MM.1S (cell line): Measurements from ENCODE around the gene CNTRL.
A peak's percentile ranks its signal among the peaks of the same experiment; 100 is the strongest.

Experiments
- DNase-seq: peaks from one replicate; pipeline ENCODE4 v3.0.0-alpha.2; 2015
- H2AFZ ChIP-seq: fragments of 300-600 bp; sonication (generic); 2 replicates; pipeline ENCODE4 v1.6.0; 2016; ENCODE audit warnings: antibody characterized with exemption, low read length
- H3F3A ChIP-seq: fragments of 300-600 bp; sonication (generic); 2 replicates; pipeline ENCODE4 v1.6.1; 2016; ENCODE audit warnings: mild to moderate bottlenecking, antibody characterized with exemption, low read length, moderate library complexity, mixed read lengths; ENCODE audit not compliant: insufficient read depth
- H3K27ac ChIP-seq: fragments of 300-600 bp; sonication (generic); 2 replicates; pipeline ENCODE4 v1.5.1; 2016; ENCODE audit warnings: mild to moderate bottlenecking, low read length
- H3K27me3 ChIP-seq: fragments of 300-600 bp; sonication (generic); replicated peaks from 2 replicates; pipeline ENCODE4 v1.6.0; 2016; ENCODE audit warnings: low read length; ENCODE audit not compliant: insufficient read depth
- H3K36me3 ChIP-seq: fragments of 300-600 bp; sonication (generic); replicated peaks from 2 replicates; pipeline ENCODE4 v1.6.1; 2016; ENCODE audit warnings: mild to moderate bottlenecking, low read length, mixed read lengths; ENCODE audit not compliant: insufficient read depth
- H3K4me1 ChIP-seq: fragments of 300-600 bp; sonication (generic); 2 replicates; pipeline ENCODE4 v1.6.1; 2016; ENCODE audit warnings: low read length, mixed read lengths
- H3K4me2 ChIP-seq: fragments of 300-600 bp; sonication (generic); 2 replicates; pipeline ENCODE4 v1.6.0; 2016; ENCODE audit warnings: low read depth, low read length
- H3K4me3 ChIP-seq: fragments of 300-600 bp; sonication (generic); 2 replicates; pipeline ENCODE4 v1.5.1; 2016; ENCODE audit warnings: low read length, mixed read lengths
- H3K79me2 ChIP-seq: fragments of 300-600 bp; sonication (generic); 2 replicates; pipeline ENCODE4 v1.6.1; 2016; ENCODE audit warnings: mixed run types, low read length, mixed read lengths
- H3K9ac ChIP-seq: fragments of 300-600 bp; sonication (generic); 2 replicates; pipeline ENCODE4 v1.6.1; 2016; ENCODE audit warnings: low read length, mixed read lengths
- H3K9me2 ChIP-seq: fragments of 300-600 bp; sonication (generic); replicated peaks from 2 replicates; pipeline ENCODE4 v1.6.1; 2016; ENCODE audit warnings: mild to moderate bottlenecking, low read length, mixed read lengths; ENCODE audit not compliant: insufficient read depth
- H3K9me3 ChIP-seq: fragments of 300-600 bp; sonication (generic); replicated peaks from 2 replicates; pipeline ENCODE4 v1.6.1; 2016; ENCODE audit warnings: mild to moderate bottlenecking, low read length, mixed read lengths; ENCODE audit not compliant: insufficient read depth
- H4K20me1 ChIP-seq: fragments of 300-600 bp; sonication (generic); 2 replicates; pipeline ENCODE4 v1.6.1; 2016; ENCODE audit warnings: mild to moderate bottlenecking, low read length, moderate library complexity, mixed read lengths; ENCODE audit not compliant: insufficient read depth
- CTCF ChIP-seq: fragments of 300-600 bp; sonication (generic); IDR thresholded peaks from 2 replicates; pipeline ENCODE4 v1.5.1; 2016; ENCODE audit warnings: antibody characterized with exemption, low read length, mixed read lengths
- EZH2 ChIP-seq: fragments of 300-600 bp; sonication (generic); optimal IDR thresholded peaks from 2 replicates; pipeline ENCODE3; 2017; ENCODE audit warnings: low read depth, mild to moderate bottlenecking, antibody characterized with exemption, low read length, mixed read lengths
- EZH2phosphoT487 ChIP-seq: fragments of 300-600 bp; sonication (generic); IDR thresholded peaks from 2 replicates; pipeline ENCODE4 v1.6.1; 2018; ENCODE audit warnings: antibody characterized with exemption, low read length

Gene CNTRL

GRCh38 chr9:121057821-121058220, 16.9 kb upstream of the CNTRL start:
- Histone ChIP-seq H3F3A (no peaks in the 10 kb centered on the region), H3K36me3 (no peaks in the 10 kb centered on the region), H3K27ac (no peak overlapping the region), H3K27me3 (no peaks in the 10 kb centered on the region), H2AFZ (no peak overlapping the region), H3K9me3 (no peaks in the 10 kb centered on the region), H3K4me1 (no peaks in the 10 kb centered on the region), H3K9me2 (no peaks in the 10 kb centered on the region), H3K79me2 (no peaks in the 10 kb centered on the region), H3K4me2 (no peak overlapping the region), H3K4me3 (no peak overlapping the region), H3K9ac (no peak overlapping the region), H4K20me1 (no peaks in the 10 kb centered on the region)
- TF ChIP-seq EZH2 = no peak
- no peak for DNase-seq

GRCh38 chr9:121059513-121059912, 15.2 kb upstream of the CNTRL start:
- Histone ChIP-seq H3K4me2 (no peak overlapping the region), H3K4me1 (no peaks in the 10 kb centered on the region), H3K27ac (no peak overlapping the region), H4K20me1 (no peaks in the 10 kb centered on the region), H3K9ac (no peak overlapping the region), H3K79me2 (no peaks in the 10 kb centered on the region), H3F3A (no peaks in the 10 kb centered on the region), H3K27me3 (no peaks in the 10 kb centered on the region), H3K9me2 (no peaks in the 10 kb centered on the region), H3K9me3 (no peaks in the 10 kb centered on the region), H3K4me3 (no peak overlapping the region), H2AFZ (no peak overlapping the region), H3K36me3 (no peaks in the 10 kb centered on the region)
- no peak for DNase-seq
- TF ChIP-seq CTCF = no peak
- no peak for TF ChIP-seq EZH2
- no peak for TF ChIP-seq EZH2phosphoT487

GRCh38 chr9:121059998-121060636, 14.6 kb upstream of the CNTRL start:
- no peaks in the 10 kb centered on the region for H3F3A ChIP-seq
- H3K9me2 ChIP-seq = no peaks in the 10 kb centered on the region
- H4K20me1 ChIP-seq = no peaks in the 10 kb centered on the region
- H3K27me3 ChIP-seq = no peaks in the 10 kb centered on the region
- H3K4me3 ChIP-seq = no peak overlapping the region
- no peak overlapping the region for H3K9ac ChIP-seq
- H3K9me3 ChIP-seq = no peaks in the 10 kb centered on the region
- no peaks in the 10 kb centered on the region for H3K4me1 ChIP-seq
- no peaks in the 10 kb centered on the region for H3K36me3 ChIP-seq
- no peak overlapping the region for H2AFZ ChIP-seq
- no peak overlapping the region for H3K27ac ChIP-seq
- H3K79me2 ChIP-seq = no peaks in the 10 kb centered on the region
- H3K4me2 ChIP-seq = no peak overlapping the region
- TF ChIP-seq EZH2 (no peak), EZH2phosphoT487 (no peak), CTCF (peak; percentile 75)
- peak; percentile 71 for DNase-seq

GRCh38 chr9:121066850-121067249, 7.9 kb upstream of the CNTRL start:
- peaks cover 9% of the 10 kb centered on the region for H3F3A ChIP-seq
- H2AFZ ChIP-seq = no peak overlapping the region
- no peaks in the 10 kb centered on the region for H3K9me2 ChIP-seq
- H4K20me1 ChIP-seq = no peaks in the 10 kb centered on the region
- H3K4me1 ChIP-seq = peaks cover 4% of the 10 kb centered on the region; the same call in 1 of the 2 replicates
- no peak for DNase-seq
- no peak overlapping the region for H3K4me3 ChIP-seq
- H3K27ac ChIP-seq = no peak overlapping the region
- no peak overlapping the region for H3K4me2 ChIP-seq
- no peak overlapping the region for H3K9ac ChIP-seq
- H3K9me3 ChIP-seq = no peaks in the 10 kb centered on the region
- no peaks in the 10 kb centered on the region for H3K27me3 ChIP-seq
- no peaks in the 10 kb centered on the region for H3K79me2 ChIP-seq
- TF ChIP-seq CTCF = no peak
- no peak for TF ChIP-seq EZH2phosphoT487
- TF ChIP-seq EZH2 = no peak
- no peaks in the 10 kb centered on the region for H3K36me3 ChIP-seq
